GM12892 (cell line): ENCODE data around the gene PKHD1.

Source experiments
- POLR2A ChIP-seq: IDR thresholded peaks from 2 replicates; pipeline ENCODE4 v1.6.1; 2011; ENCODE audit warnings: low read depth, low read length, control low read depth
- POLR2AphosphoS5 ChIP-seq: IDR thresholded peaks from 2 replicates; pipeline ENCODE4 v1.6.1; 2011; ENCODE audit warnings: low read depth, low read length, control low read depth
- TAF1 ChIP-seq: IDR thresholded peaks from 2 replicates; pipeline ENCODE4 v1.6.1; 2011; ENCODE audit warnings: low read depth, mild to moderate bottlenecking, control low read depth, low read length, borderline replicate concordance

DNA sequence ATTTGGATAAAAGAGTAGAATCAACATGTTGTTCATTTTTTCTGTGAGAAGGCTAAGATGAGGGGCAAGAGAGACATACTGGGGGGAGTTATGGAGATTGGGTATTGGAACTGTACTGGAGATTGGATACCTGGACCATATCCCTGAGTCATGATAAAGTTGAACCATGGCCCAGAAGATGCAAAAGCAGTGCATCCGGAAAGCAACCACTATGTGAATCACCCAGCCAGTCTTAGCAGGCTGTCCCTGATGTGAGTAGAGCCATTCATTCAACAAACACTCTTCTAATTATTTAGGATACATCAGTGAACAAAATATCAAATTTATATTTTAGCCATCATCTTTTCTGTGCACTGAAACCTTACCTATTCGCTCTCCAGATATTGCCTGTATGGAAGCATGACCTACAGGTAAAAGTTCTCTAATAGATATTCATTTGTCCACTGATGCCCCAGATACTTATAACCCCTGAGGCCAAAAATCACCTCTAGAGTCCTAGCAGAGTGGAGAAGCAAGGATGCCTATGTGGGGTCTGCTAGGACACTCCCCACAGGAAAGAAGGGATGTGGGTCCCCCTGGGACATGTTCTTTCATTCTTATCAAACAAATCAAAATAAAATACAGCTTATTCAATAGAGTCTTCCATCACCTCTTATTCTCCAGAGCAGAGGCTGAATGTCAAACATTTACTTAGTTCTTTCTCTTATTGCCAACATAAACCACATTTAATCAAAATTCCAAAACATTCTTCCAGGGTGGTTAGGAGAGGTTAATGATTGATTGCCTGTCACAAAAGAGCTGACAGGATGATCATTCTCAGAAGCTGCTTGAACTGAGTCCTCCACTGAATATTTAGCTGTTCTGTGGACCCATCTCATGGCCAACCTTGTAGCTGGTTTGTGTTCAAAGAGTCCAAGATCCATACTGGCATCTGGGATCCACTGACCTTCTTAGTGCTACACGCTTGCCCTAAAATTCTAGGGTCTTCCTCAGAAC, 37.0 kb upstream of the PKHD1 start:
- no peak for TF ChIP-seq POLR2AphosphoS5
- TF ChIP-seq POLR2A: no peak
- TF ChIP-seq TAF1: no peak
